Activated CD8-positive, alpha-beta memory T cell treated with anti-CD3 and anti-CD28 coated beads, Interleukin-2, amount 10 ng/mL, durations not matched to agents 7 days and 5 days (primary cell): ENCODE data around the gene TMEM258. TPM values are rescaled to one million over a fixed set of nuclear protein-coding genes. Genes with fewer than 3 reads are reported as not detected.

ENCODE experiments used
- ATAC-seq: fragments of 150-1000 bp; cut with Tn5 transposase; one replicate; pipeline ENCODE4 v1.10.0; 2021; ENCODE audit warnings: moderate library complexity
- CTCF ChIA-PET: fragments of 350-600 bp; sonication (Branson Sonifier 250); formaldehyde crosslinking; loops from one replicate; lab custom pipeline; 2021; ENCODE audit warnings: antibody characterized with exemption; lab: Charles Lee
- DNase-seq: peaks from one replicate; pipeline ENCODE4 v3.0.0-alpha.2; 2020
- H3K27ac Mint-ChIP-seq: one replicate; pipeline ENCODE4 v1.8.0; 2021; ENCODE audit warnings: mild to moderate bottlenecking, mixed read lengths
- H3K27me3 Mint-ChIP-seq: one replicate; pipeline ENCODE4 v1.8.0; 2021; ENCODE audit warnings: mixed read lengths
- H3K36me3 Mint-ChIP-seq: one replicate; pipeline ENCODE4 v1.8.0; 2021; ENCODE audit warnings: mild to moderate bottlenecking, mixed read lengths
- H3K4me1 Mint-ChIP-seq: one replicate; pipeline ENCODE4 v1.8.0; 2021; ENCODE audit warnings: mixed read lengths
- H3K4me3 Mint-ChIP-seq: one replicate; pipeline ENCODE4 v1.8.0; 2021; ENCODE audit warnings: mild to moderate bottlenecking, moderate library complexity, mixed read lengths
- H3K9me3 Mint-ChIP-seq: one replicate; pipeline ENCODE4 v1.8.0; 2022; ENCODE audit warnings: low read depth, mixed read lengths
- total RNA-seq, 2 experiments: library from RNA; stranded (reverse); gene quantifications; one replicate each; pipeline ENCODE4 v1.2.3, GENCODE V29; 2021

The TMEM258 gene
- total RNA-seq, 2 experiments from 2014 or later = 138 to 157 TPM

GRCh38 chr11:61784506-61784805, 7.9 kb downstream of the TMEM258 start:
- Mint-ChIP-seq H3K4me1 (no peaks in the 10 kb centered on the region), H3K4me3 (no peak overlapping the region), H3K27me3 (no peaks in the 10 kb centered on the region), H3K9me3 (no peaks in the 10 kb centered on the region), H3K27ac (peak overlapping the region; percentile 11), H3K36me3 (no peaks in the 10 kb centered on the region)
- CTCF ChIA-PET = no interaction called here
- ATAC-seq = no peak
- DNase-seq = no peak

GRCh38 chr11:61783717-61784505, 8.5 kb downstream of the TMEM258 start:
- DNase-seq (no peak), ATAC-seq (no peak)
- no peaks in the 10 kb centered on the region for H3K36me3 Mint-ChIP-seq
- no peaks in the 10 kb centered on the region for H3K9me3 Mint-ChIP-seq
- no peaks in the 10 kb centered on the region for H3K4me1 Mint-ChIP-seq
- H3K27me3 Mint-ChIP-seq = no peaks in the 10 kb centered on the region
- CTCF ChIA-PET = no interaction called here
- no peak overlapping the region for H3K27ac Mint-ChIP-seq
- no peak overlapping the region for H3K4me3 Mint-ChIP-seq

- CTCF ChIA-PET = interaction anchor here (0.9 to 3.2 kb wide), 3 partner anchors 30 to 35 kb away, joined by 3 to 11 read pairs (median 3); no protein-coding TSS in a partner anchor
- Mint-ChIP-seq H3K9me3 (no peaks in the 10 kb centered on the region), H3K4me3 (no peak overlapping the region), H3K4me1 (peaks cover 3% of the 10 kb centered on the region), H3K27ac (no peak overlapping the region), H3K36me3 (no peaks in the 10 kb centered on the region), H3K27me3 (peaks cover 3% of the 10 kb centered on the region)
- DNase-seq (no peak), ATAC-seq (no peak)
These were observed 9.6 kb downstream of the TMEM258 start for GRCh38 chr11:61782841-61783240.

- CTCF ChIA-PET = interaction anchor here (0.9 to 3.2 kb wide), 3 partner anchors 30 to 35 kb away, joined by 3 to 11 read pairs (median 3); no protein-coding TSS in a partner anchor
- Mint-ChIP-seq H3K36me3 (no peaks in the 10 kb centered on the region), H3K9me3 (no peaks in the 10 kb centered on the region), H3K4me1 (peaks cover 4% of the 10 kb centered on the region), H3K4me3 (no peak overlapping the region), H3K27ac (no peak overlapping the region), H3K27me3 (peaks cover 4% of the 10 kb centered on the region)
- no peak for ATAC-seq
- DNase-seq = no peak
These were observed 10.1 kb downstream of the TMEM258 start for GRCh38 chr11:61782299-61782698.

GRCh38 chr11:61781585-61781984, 10.8 kb downstream of the TMEM258 start:
- H3K9me3 Mint-ChIP-seq = no peaks in the 10 kb centered on the region
- peaks cover 8% of the 10 kb centered on the region for H3K4me1 Mint-ChIP-seq
- no peak overlapping the region for H3K27ac Mint-ChIP-seq
- ATAC-seq = no peak
- CTCF ChIA-PET = interaction anchor here (0.9 to 3.2 kb wide), 4 partner anchors 8 to 34 kb away, joined by 3 to 11 read pairs (median 4); no protein-coding TSS in a partner anchor
- H3K36me3 Mint-ChIP-seq = no peaks in the 10 kb centered on the region
- DNase-seq = no peak
- no peak overlapping the region for H3K4me3 Mint-ChIP-seq
- peaks cover 5% of the 10 kb centered on the region for H3K27me3 Mint-ChIP-seq

GRCh38 chr11:61780581-61781162, 11.7 kb downstream of the TMEM258 start:
- DNase-seq (no peak), ATAC-seq (no peak)
- Mint-ChIP-seq H3K36me3 (no peaks in the 10 kb centered on the region), H3K27me3 (peaks cover 8% of the 10 kb centered on the region), H3K27ac (no peak overlapping the region), H3K4me1 (peaks cover 10% of the 10 kb centered on the region), H3K4me3 (no peak overlapping the region), H3K9me3 (no peaks in the 10 kb centered on the region)
- CTCF ChIA-PET = interaction anchor here (1.2 to 3.2 kb wide), 3 partner anchors 9 to 33 kb away, joined by 3 to 11 read pairs (median 5); no protein-coding TSS in a partner anchor

GRCh38 chr11:61779666-61780525, 12.5 kb downstream of the TMEM258 start:
- H3K9me3 Mint-ChIP-seq = no peaks in the 10 kb centered on the region
- ATAC-seq = no peak

GRCh38 chr11:61778920-61779650, 13.3 kb downstream of the TMEM258 start:
- Mint-ChIP-seq H3K27ac (no peak overlapping the region), H3K27me3 (peaks cover 8% of the 10 kb centered on the region), H3K36me3 (no peaks in the 10 kb centered on the region), H3K9me3 (no peaks in the 10 kb centered on the region), H3K4me1 (peaks cover 10% of the 10 kb centered on the region), H3K4me3 (no peak overlapping the region)
- ATAC-seq (no peak), DNase-seq (no peak)
- CTCF ChIA-PET = interaction anchor here (1.3 kb wide), 2 partner anchors 46 to 303 kb away, joined by 3 to 4 read pairs; no protein-coding TSS in a partner anchor

More at GRCh38 chr11:61779666-61780525, 12.5 kb downstream of the TMEM258 start:
- CTCF ChIA-PET = interaction anchor here (1.2 to 3.2 kb wide), 4 partner anchors 18 to 302 kb away, joined by 3 to 11 read pairs (median 4); no protein-coding TSS in a partner anchor
- Mint-ChIP-seq H3K27ac (no peak overlapping the region), H3K4me3 (no peak overlapping the region), H3K36me3 (no peaks in the 10 kb centered on the region), H3K4me1 (peaks cover 10% of the 10 kb centered on the region), H3K27me3 (peaks cover 8% of the 10 kb centered on the region)
- no peak for DNase-seq

GRCh38 chr11:61778357-61778886, 14.0 kb downstream of the TMEM258 start:
- peaks cover 10% of the 10 kb centered on the region for H3K4me1 Mint-ChIP-seq
- H3K27me3 Mint-ChIP-seq = peaks cover 8% of the 10 kb centered on the region
- DNase-seq (no peak), ATAC-seq (no peak)
- CTCF ChIA-PET = interaction anchor here (1.3 kb wide), 1 partner anchor 45 kb away, joined by 4 read pairs; no protein-coding TSS in a partner anchor
- no peak overlapping the region for H3K27ac Mint-ChIP-seq
- no peaks in the 10 kb centered on the region for H3K36me3 Mint-ChIP-seq
- no peak overlapping the region for H3K4me3 Mint-ChIP-seq
- no peaks in the 10 kb centered on the region for H3K9me3 Mint-ChIP-seq

- H3K4me3 Mint-ChIP-seq = no peak overlapping the region
- peak; percentile 68 for ATAC-seq
These were observed 14.9 kb downstream of the TMEM258 start for GRCh38 chr11:61777234-61778090.

GRCh38 chr11:61776561-61777075, 15.8 kb downstream of the TMEM258 start:
- peak; percentile 83 for DNase-seq
- Mint-ChIP-seq H3K36me3 (no peaks in the 10 kb centered on the region), H3K4me1 (peaks cover 16% of the 10 kb centered on the region), H3K4me3 (no peak overlapping the region), H3K27me3 (peaks cover 8% of the 10 kb centered on the region), H3K27ac (no peak overlapping the region), H3K9me3 (no peaks in the 10 kb centered on the region)
- CTCF ChIA-PET = interaction anchor here (1.5 to 2.1 kb wide), 2 partner anchors 21 to 29 kb away, joined by 4 to 6 read pairs; no protein-coding TSS in a partner anchor
- ATAC-seq = peak; percentile 70

More at GRCh38 chr11:61777234-61778090, 14.9 kb downstream of the TMEM258 start:
- DNase-seq = peak; percentile 68
- H3K27ac Mint-ChIP-seq = no peak overlapping the region
- no peaks in the 10 kb centered on the region for H3K36me3 Mint-ChIP-seq
- peaks cover 15% of the 10 kb centered on the region for H3K4me1 Mint-ChIP-seq
- H3K9me3 Mint-ChIP-seq = no peaks in the 10 kb centered on the region
- H3K27me3 Mint-ChIP-seq = peaks cover 8% of the 10 kb centered on the region
- CTCF ChIA-PET = interaction anchor here (1.5 kb wide), 1 partner anchor 20 kb away, joined by 4 read pairs; no protein-coding TSS in a partner anchor
